CD4-positive, alpha-beta T cell treated with Interleukin-6 for 4 hours (primary cell): Measurements from ENCODE around the gene GRM4.
"Not testable (repeated sequence)": the region's sequence is repeated elsewhere in the genome, so short reads cannot be mapped to it uniquely, and the experiment has no call there.

ENCODE experiments used
- DNase-seq: peaks from one replicate; pipeline ENCODE4 v3.0.0-alpha.2; 2020; ENCODE audit warnings: mixed read lengths

The GRM4 gene

GRCh38 chr6:34018961-34019606, 126.8 kb downstream of the GRM4 start:
- DNase-seq, result no peak

- DNase-seq, result no peak
Observed at GRCh38 chr6:34018026-34018425, 127.9 kb downstream of the GRM4 start.

- no peak for DNase-seq
Observed at GRCh38 chr6:34017106-34017805, 128.6 kb downstream of the GRM4 start.

GRCh38 chr6:34016573-34016972, 129.3 kb downstream of the GRM4 start:
- DNase-seq, result not testable (repeated sequence)

- no peak for DNase-seq
Observed at GRCh38 chr6:34015586-34015985, 130.3 kb downstream of the GRM4 start.

GRCh38 chr6:34011264-34011663, 134.6 kb downstream of the GRM4 start:
- no peak for DNase-seq

GRCh38 chr6:34005901-34006531, 139.9 kb downstream of the GRM4 start:
- DNase-seq, result no peak

- no peak for DNase-seq
Observed at GRCh38 chr6:34004706-34005105, 141.2 kb downstream of the GRM4 start.

- no peak for DNase-seq
Observed at GRCh38 chr6:34003962-34004361, 141.9 kb downstream of the GRM4 start.

GRCh38 chr6:34001706-34002621, 143.9 kb downstream of the GRM4 start:
- no peak for DNase-seq

GRCh38 chr6:34000281-34000680, 145.6 kb downstream of the GRM4 start:
- no peak for DNase-seq

GRCh38 chr6:33999567-33999966, 146.3 kb downstream of the GRM4 start:
- no peak for DNase-seq

GRCh38 chr6:33998660-33999059, 147.2 kb downstream of the GRM4 start:
- DNase-seq, result no peak

GRCh38 chr6:33997265-33997664, 148.6 kb downstream of the GRM4 start:
- DNase-seq, result no peak

- no peak for DNase-seq
Observed at GRCh38 chr6:33996120-33996475, 149.8 kb downstream of the GRM4 start.

GRCh38 chr6:33995309-33996119, 150.4 kb downstream of the GRM4 start:
- DNase-seq, result no peak

- DNase-seq, result no peak
Observed at GRCh38 chr6:33994472-33995308, 151.2 kb downstream of the GRM4 start.

- no peak for DNase-seq
Observed at GRCh38 chr6:33993653-33994471, 152.0 kb downstream of the GRM4 start.

- DNase-seq, result no peak
Observed at GRCh38 chr6:33993091-33993490, 152.8 kb downstream of the GRM4 start.

GRCh38 chr6:33992191-33992590, 153.7 kb downstream of the GRM4 start:
- DNase-seq, result no peak
